H1 (cell line): Measurements from ENCODE around the gene BMAL2. TPM values are rescaled to one million over a fixed set of nuclear protein-coding genes. Genes with fewer than 3 reads are reported as not detected.

Experiments used
- CTCF ChIA-PET: fragments of 300-600 bp; sonication (Branson Sonifier 250); formaldehyde crosslinking; loops from one replicate; lab custom pipeline; 2021; ENCODE audit not compliant: partially characterized antibody; lab: Charles Lee
- POLR2A ChIA-PET: fragments of 300-600 bp; sonication (Branson Sonifier 250); formaldehyde crosslinking; loops from one replicate; lab custom pipeline; 2021; ENCODE audit warnings: inconsistent platforms; ENCODE audit not compliant: partially characterized antibody; lab: Charles Lee
- DNase-seq, 2 experiments: peaks; one replicate each; pipeline versions ENCODE4 v3.0.0 to v3.0.0-alpha.2; 2010 to 2022; ENCODE audit warnings: low spot score in 2 of 2, low read depth in 1 of 2, mixed read lengths in 1 of 2
- FAIRE-seq: peaks from 2 replicates; lab custom pipeline; 2011; peaks lifted over from hg19 to GRCh38; lab: Jason Lieb, UNC
- H2AFZ ChIP-seq: 2 replicates; pipeline ENCODE4 v1.8.1; 2012; ENCODE audit warnings: low read length, inconsistent platforms
- H2AK5ac ChIP-seq: 2 replicates; pipeline ENCODE4 v1.6.1; 2013; ENCODE audit warnings: low read depth, low read length
- H2BK120ac ChIP-seq: replicated peaks from 2 replicates; pipeline ENCODE3; 2013; ENCODE audit warnings: low read depth, low read length, inconsistent platforms
- H2BK12ac ChIP-seq: 2 replicates; pipeline ENCODE4 v1.6.1; 2013; ENCODE audit warnings: low read depth, low read length
- H2BK15ac ChIP-seq: 2 replicates; pipeline ENCODE4 v1.6.1; 2013; ENCODE audit warnings: low read length
- H2BK20ac ChIP-seq: 2 replicates; pipeline ENCODE4 v1.6.1; 2013; ENCODE audit warnings: low read length
- H2BK5ac ChIP-seq: 2 replicates; pipeline ENCODE4 v1.6.1; 2013; ENCODE audit warnings: low read depth, low read length
- H3K14ac ChIP-seq: 2 replicates; pipeline ENCODE4 v1.6.1; 2013; ENCODE audit warnings: inconsistent platforms; ENCODE audit not compliant: insufficient read length
- H3K18ac ChIP-seq: 2 replicates; pipeline ENCODE4 v1.6.1; 2013; ENCODE audit warnings: low read length; ENCODE audit errors: extremely low read depth
- H3K23ac ChIP-seq: 2 replicates; pipeline ENCODE4 v1.6.1; 2013; ENCODE audit warnings: inconsistent platforms; ENCODE audit not compliant: insufficient read length
- H3K23me2 ChIP-seq: 2 replicates; pipeline ENCODE4 v1.6.1; 2013; ENCODE audit warnings: low read depth, low read length
- H3K27ac ChIP-seq: 2 replicates; pipeline ENCODE4 v1.6.1; 2011; ENCODE audit warnings: low read depth, low read length, inconsistent platforms
- H3K27me3 ChIP-seq, 4 experiments: replicated peaks in 1 of 4; 1 replicate in 1 of 4; 2 replicates in 3 of 4; pipeline versions ENCODE4 v1.6.1 to v1.8.1; 2011 to 2013; ENCODE audit warnings: low read length in 3 of 4, mild to moderate bottlenecking in 3 of 4, inconsistent platforms in 2 of 4, mixed read lengths in 2 of 4, moderate library complexity in 1 of 4; ENCODE audit not compliant: control insufficient read depth in 3 of 4, insufficient read depth in 3 of 4; ENCODE audit errors: extremely low read depth in 1 of 4
- H3K36me3 ChIP-seq, 4 experiments: 2 replicates each; pipeline versions ENCODE4 v1.6.1 to v1.8.1; 2011 to 2013; ENCODE audit warnings: mild to moderate bottlenecking in 4 of 4, low read length in 3 of 4, moderate library complexity in 2 of 4, control low read depth in 1 of 4, inconsistent platforms in 1 of 4; ENCODE audit not compliant: insufficient read depth in 4 of 4, control insufficient read depth in 2 of 4
- H3K4ac ChIP-seq: replicated peaks from 2 replicates; pipeline ENCODE3; 2013; ENCODE audit warnings: low read length, low read depth, mixed read lengths, inconsistent platforms; ENCODE audit not compliant: insufficient read length
- H3K4me1 ChIP-seq, 4 experiments: replicated peaks in 1 of 4; 1 replicate in 1 of 4; 2 replicates in 3 of 4; pipeline versions ENCODE4 v1.6.1 to v1.8.1; 2011 to 2013; ENCODE audit warnings: low read length in 3 of 4, inconsistent platforms in 2 of 4, mixed read lengths in 1 of 4; ENCODE audit not compliant: insufficient read depth in 4 of 4, control insufficient read depth in 3 of 4
- H3K4me2 ChIP-seq, 2 experiments: 2 replicates each; pipeline versions ENCODE4 v1.6.1 to v1.8.1; 2011 to 2013; ENCODE audit warnings: low read depth in 2 of 2, low read length in 2 of 2, control low read depth in 1 of 2, inconsistent platforms in 1 of 2, mild to moderate bottlenecking in 1 of 2; ENCODE audit not compliant: insufficient read depth in 1 of 2
- H3K4me3 ChIP-seq, 4 experiments: fragments of 200-600, 300-600 bp in 1 of 4; sonication (generic), shearing (Covaris generic), sonication (Bioruptor Twin) in 1 of 4; 2 replicates each; pipeline versions ENCODE4 v1.5.1 to v1.8.1; 2011 to 2016; ENCODE audit warnings: low read length in 4 of 4, low read depth in 3 of 4, control low read depth in 2 of 4, inconsistent platforms in 2 of 4, mild to moderate bottlenecking in 2 of 4, mixed read lengths in 1 of 4, moderate library complexity in 1 of 4; ENCODE audit not compliant: insufficient read depth in 2 of 4; ENCODE audit errors: extremely low read depth in 1 of 4
- H3K56ac ChIP-seq: replicated peaks from 2 replicates; pipeline ENCODE3; 2013; ENCODE audit warnings: low read depth, mild to moderate bottlenecking, mixed read lengths, low read length, inconsistent platforms; ENCODE audit not compliant: insufficient read length
- H3K79me1 ChIP-seq: 2 replicates; pipeline ENCODE4 v1.6.1; 2013; ENCODE audit warnings: low read depth, low read length, control low read depth
- H3K79me2 ChIP-seq, 2 experiments: 2 replicates each; pipeline versions ENCODE4 v1.6.1 to v1.8.1; 2012 to 2013; ENCODE audit warnings: low read length in 2 of 2, mild to moderate bottlenecking in 2 of 2, inconsistent platforms in 1 of 2; ENCODE audit not compliant: insufficient read depth in 2 of 2, control insufficient read depth in 1 of 2
- H3K9ac ChIP-seq, 4 experiments: replicated peaks in 1 of 4; 1 replicate in 1 of 4; 2 replicates in 3 of 4; pipeline versions ENCODE4 v1.6.1 to v1.8.1; 2011 to 2013; ENCODE audit warnings: low read depth in 3 of 4, low read length in 3 of 4, control low read depth in 2 of 4, mild to moderate bottlenecking in 2 of 4, moderate library complexity in 2 of 4, inconsistent platforms in 1 of 4; ENCODE audit errors: extremely low read depth in 1 of 4
- H3K9me3 ChIP-seq, 2 experiments: 2 replicates each; pipeline versions ENCODE4 v1.6.1 to v1.8.1; 2012 to 2013; ENCODE audit warnings: mild to moderate bottlenecking in 2 of 2, moderate library complexity in 2 of 2, control low read depth in 1 of 2, inconsistent platforms in 1 of 2, low read depth in 1 of 2, low read length in 1 of 2, mixed read lengths in 1 of 2; ENCODE audit not compliant: insufficient read depth in 2 of 2
- H4K20me1 ChIP-seq, 2 experiments: replicated peaks in 1 of 2; 2 replicates each; pipeline versions ENCODE3 to v1.8.1; 2011 to 2013; ENCODE audit warnings: inconsistent platforms in 2 of 2, low read length in 2 of 2, mild to moderate bottlenecking in 1 of 2; ENCODE audit not compliant: insufficient read depth in 2 of 2, control insufficient read depth in 1 of 2
- H4K5ac ChIP-seq: 2 replicates; pipeline ENCODE4 v1.6.1; 2013; ENCODE audit warnings: low read length, low read depth, mixed read lengths, inconsistent platforms; ENCODE audit not compliant: insufficient read length
- H4K8ac ChIP-seq: 2 replicates; pipeline ENCODE4 v1.8.0; 2013; ENCODE audit warnings: mild to moderate bottlenecking, moderate library complexity, low read length, inconsistent platforms; ENCODE audit not compliant: insufficient read depth; ENCODE audit errors: extremely low read depth
- H4K91ac ChIP-seq: replicated peaks from 2 replicates; pipeline ENCODE3; 2013; ENCODE audit warnings: low read length, mixed read lengths, inconsistent platforms; ENCODE audit not compliant: insufficient read length
- CHD7 ChIP-seq: fragments of 300-600 bp; sonication (generic); IDR thresholded peaks from 2 replicates; pipeline ENCODE4 v1.7.1; 2012; ENCODE audit warnings: low read length, moderate library complexity, mild to moderate bottlenecking, inconsistent platforms; ENCODE audit not compliant: insufficient replicate concordance
- polyA plus RNA-seq, 7 experiments: library from polyadenylated mRNA; depleted of rRNA in 3 of 7; stranded (reverse) in 5 of 7; unstranded in 2 of 7; fragments of >200 nt in 5 of 7; fragments of 200-250 nt in 2 of 7; gene quantifications; 1 replicate in 5 of 7; 2 replicates in 1 of 7; 4 replicates in 1 of 7; pipeline versions ENCODE4 v1.2.1 to v1.2.3, GENCODE V29; 2011 to 2013; ENCODE audit warnings: missing spikeins in 2 of 7, mixed read lengths in 2 of 7
- total RNA-seq: library from RNA; stranded (reverse); fragmentation: NEBNext Ultra II Directional; extraction: Animal tissue kit (Norgen Biotek cat#: 25700); gene quantifications from 2 replicates; pipeline ENCODE4 v1.2.1, GENCODE V29; 2021

Gene BMAL2
- total and polyA plus RNA-seq, 2 of the 8 experiments (the other 6 are each of a cell fraction or from before 2014, with no cell fraction given): 3.2 to 20.6 TPM

- H3K4ac ChIP-seq: no peak overlapping the region
- no peak overlapping the region for H2BK15ac ChIP-seq
- H4K20me1 ChIP-seq: peaks cover 0 to 2% of the 10 kb centered on the region in 2 experiments
- no peak overlapping the region for H3K18ac ChIP-seq
- DNase-seq (no peak), FAIRE-seq (no peak)
- H3K27me3 ChIP-seq: no peaks in the 10 kb centered on the region
- H3K9ac ChIP-seq: no peak overlapping the region
- no peak overlapping the region for H3K4me3 ChIP-seq
- H4K91ac ChIP-seq: no peak overlapping the region
- H3K4me2 ChIP-seq: no peak overlapping the region
- H3K27ac ChIP-seq: no peak overlapping the region
- no peak overlapping the region for H2AFZ ChIP-seq
- H2BK20ac ChIP-seq: no peak overlapping the region
- no peak overlapping the region for H4K8ac ChIP-seq
- H3K79me1 ChIP-seq: no peaks in the 10 kb centered on the region
- H2BK120ac ChIP-seq: no peak overlapping the region
- no peaks in the 10 kb centered on the region for H3K79me2 ChIP-seq
- no peaks in the 10 kb centered on the region for H3K23me2 ChIP-seq
- H3K9me3 ChIP-seq: no peaks in the 10 kb centered on the region
- peaks cover 0 to 5% (median 4%) of the 10 kb centered on the region in 4 experiments; a peak in 5 of 7 replicates for H3K4me1 ChIP-seq
- H2BK12ac ChIP-seq: no peak overlapping the region
- H3K14ac ChIP-seq: no peak overlapping the region
- H4K5ac ChIP-seq: no peak overlapping the region
- no peak overlapping the region for H3K56ac ChIP-seq
- no peak overlapping the region for H3K23ac ChIP-seq
- CTCF ChIA-PET: interaction anchor here (1.2 to 2.7 kb wide), 3 partner anchors 19 to 52 kb away, joined by 3 to 10 read pairs (median 3); no protein-coding TSS in a partner anchor
- peaks cover 0 to 30% (median 7%) of the 10 kb centered on the region in 4 experiments; a peak in 6 of 8 replicates for H3K36me3 ChIP-seq
- H2BK5ac ChIP-seq: no peak overlapping the region
- no peak overlapping the region for H2AK5ac ChIP-seq
- POLR2A ChIA-PET: interaction anchor here (2.7 kb wide), 1 partner anchor 9 kb away, joined by 11 read pairs; the partner anchor contains the start of gene BMAL2
- no peak for TF ChIP-seq CHD7
These were observed 8.1 kb upstream of the BMAL2 start for GRCh38 chr12:27324530-27324929.
